Measurements from ENCODE around the gene LCT.
"Not testable (repeated sequence)": the region's sequence is repeated elsewhere in the genome, so short reads cannot be mapped to it uniquely, and the experiment has no call there.

LCT gene

DNA sequence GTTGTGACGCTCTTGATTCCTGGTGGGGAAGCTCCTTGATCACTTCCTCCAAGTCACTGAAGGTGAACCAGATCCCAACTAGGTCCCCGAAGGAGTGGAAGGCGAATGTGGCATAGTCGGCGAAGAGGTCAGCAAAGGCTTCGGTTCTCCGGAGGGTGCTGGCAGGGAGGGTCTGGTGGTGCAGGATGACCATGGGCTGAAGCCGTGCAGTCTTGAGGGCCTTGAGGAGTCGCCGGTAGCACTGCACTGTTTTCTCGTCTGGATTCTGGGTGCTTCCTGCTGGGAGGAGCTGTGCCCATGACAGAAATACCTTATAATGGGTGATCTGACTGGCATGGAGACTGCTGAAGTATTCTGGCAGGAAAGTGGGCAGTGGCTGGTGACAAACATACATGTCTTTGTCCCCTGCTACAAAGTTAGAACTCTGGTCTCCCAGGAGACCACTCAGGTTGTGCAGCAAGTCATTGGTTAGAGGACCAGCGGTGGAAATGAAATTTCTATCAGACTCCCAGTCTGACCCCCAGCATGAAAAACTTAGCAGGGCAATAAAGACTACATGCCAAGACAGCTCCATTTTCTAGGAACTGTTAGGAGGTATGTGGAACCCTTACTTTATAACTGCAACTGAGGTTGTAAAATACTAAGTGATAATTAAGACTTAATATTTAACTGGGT lies at the start of gene LCT:
Gene LCT (minus strand): TSS at position 589 of the 675 bp plus-strand sequence. CDS start 15 bp downstream, at position 574.
- no peak for DNase-seq

DNA sequence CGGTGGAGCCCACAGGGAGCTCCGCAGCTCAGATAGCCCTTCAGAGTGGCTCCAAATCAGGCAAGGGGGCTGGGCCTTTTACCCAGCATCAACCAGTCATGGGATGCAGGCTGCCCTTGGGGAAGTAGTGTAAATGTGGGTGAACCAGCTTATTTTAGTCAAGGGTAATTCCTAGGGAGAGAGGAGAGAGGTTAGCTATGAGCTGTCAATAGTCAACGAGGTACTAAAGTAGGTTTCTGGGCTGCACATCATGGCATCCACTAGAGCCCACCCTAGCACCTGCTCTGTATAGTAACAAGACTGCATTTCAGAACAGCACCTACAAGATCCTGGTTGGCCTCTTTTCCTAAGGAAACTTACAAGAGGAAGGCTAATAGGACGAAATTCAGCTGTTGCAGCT lies 48.7 kb upstream of the LCT start:
- DNase-seq, result no peak

DNA sequence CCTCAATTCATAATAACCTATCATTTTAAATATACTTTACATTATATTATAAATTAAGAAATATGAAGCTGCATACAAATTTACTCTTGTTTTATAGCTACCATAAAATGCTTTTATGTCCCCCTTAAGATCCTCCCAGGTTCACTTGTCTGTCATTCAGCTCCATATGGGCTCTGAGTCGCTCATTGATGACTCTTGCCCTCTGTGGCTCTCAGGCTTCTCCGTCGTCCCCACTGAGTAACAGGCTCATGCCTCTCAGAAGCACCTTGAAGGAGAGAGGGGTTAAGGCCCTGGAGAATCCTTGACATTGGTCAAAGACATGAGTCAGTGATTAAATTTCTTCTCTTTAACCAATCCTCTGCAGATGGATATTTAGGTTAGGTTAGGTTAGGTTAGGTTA lies 45.4 kb upstream of the LCT start:
- DNase-seq, result no peak

DNA sequence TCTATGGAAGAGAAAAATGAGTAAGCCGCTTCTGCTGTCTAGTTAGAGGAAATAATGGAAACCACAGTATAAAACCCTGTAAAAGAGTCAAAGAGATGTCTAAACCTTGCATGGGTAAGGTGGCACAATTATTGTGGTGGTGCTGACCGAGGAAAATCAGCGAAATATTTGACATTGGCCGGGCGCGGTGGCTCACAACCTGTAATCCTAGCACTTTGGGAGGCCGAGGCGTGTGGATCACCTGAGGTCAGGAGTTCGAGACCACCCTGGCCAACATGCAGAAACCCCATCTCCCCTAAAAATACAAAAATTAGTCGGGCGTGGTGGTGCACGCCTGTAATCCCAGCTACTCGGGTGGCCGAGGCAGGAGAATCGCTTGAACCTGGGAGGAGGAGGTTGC lies 39.8 kb upstream of the LCT start:
- DNase-seq, result not testable (repeated sequence)

DNA sequence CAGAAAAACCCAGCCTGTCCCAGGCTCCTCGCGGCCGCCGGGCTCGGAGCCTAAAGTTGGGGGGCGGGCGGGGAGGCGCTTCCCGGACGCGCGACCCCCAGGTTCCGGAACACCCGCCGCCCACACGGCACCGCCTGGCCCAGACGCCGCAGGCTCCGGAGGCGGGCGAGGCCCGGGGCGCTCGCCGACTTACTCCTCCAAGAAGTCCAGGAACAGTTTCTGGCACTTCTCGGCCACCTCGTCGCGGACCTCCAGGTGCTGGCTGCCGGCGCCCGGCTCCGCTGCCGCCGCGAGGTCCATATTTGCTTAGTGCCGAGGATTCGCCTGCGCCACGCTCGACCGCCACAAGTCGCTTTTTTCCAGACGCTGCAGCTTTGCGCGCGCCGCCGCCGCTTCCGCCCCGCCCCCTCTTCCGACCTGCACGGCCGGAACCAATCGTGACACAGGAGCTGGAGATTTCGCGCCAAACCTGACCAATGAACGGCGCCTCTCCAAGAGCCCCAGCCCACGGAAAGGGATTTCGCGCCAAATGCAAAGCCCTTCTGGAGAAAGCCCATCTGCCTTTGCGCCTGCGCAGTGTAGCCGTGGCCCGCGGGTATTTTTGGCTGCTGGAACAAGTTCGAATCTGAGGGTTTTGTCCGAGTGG lies 39.2 kb upstream of the LCT start, which contains the start of gene MCM6:
Gene MCM6 (minus strand): TSS at position 378 of the 646 bp plus-strand sequence. CDS start 78 bp downstream, at position 300.
- DNase-seq, result peak; percentile 97

DNA sequence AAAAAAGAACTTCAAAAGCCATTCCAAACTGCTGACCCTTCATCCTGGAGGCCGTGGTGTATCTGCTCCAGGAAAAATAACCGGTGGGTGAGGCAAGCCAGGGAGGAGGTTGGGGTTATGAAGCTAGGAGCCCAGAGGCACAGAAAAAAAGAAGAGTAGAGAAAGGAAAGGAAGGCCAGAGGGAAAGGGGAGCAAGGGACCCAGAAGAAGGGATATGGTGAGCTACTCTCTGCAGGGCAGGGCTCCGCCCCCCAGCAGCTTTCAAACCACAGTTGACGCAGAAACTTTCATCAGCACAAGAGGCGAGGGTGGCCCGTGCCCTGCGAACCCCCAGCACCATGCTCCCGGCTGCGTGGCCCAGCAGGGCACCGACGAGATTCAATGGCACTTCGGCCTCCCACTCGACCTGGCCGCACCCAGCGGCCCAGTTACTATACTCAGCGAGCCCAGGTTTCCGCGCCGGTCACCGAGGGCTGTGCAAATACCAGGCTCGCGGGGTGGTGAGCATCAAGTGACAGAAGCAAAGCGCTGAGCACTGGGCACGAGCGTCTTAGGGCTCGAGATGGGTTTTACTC lies 38.6 kb upstream of the LCT start:
- DNase-seq, result peak; percentile 75

DNA sequence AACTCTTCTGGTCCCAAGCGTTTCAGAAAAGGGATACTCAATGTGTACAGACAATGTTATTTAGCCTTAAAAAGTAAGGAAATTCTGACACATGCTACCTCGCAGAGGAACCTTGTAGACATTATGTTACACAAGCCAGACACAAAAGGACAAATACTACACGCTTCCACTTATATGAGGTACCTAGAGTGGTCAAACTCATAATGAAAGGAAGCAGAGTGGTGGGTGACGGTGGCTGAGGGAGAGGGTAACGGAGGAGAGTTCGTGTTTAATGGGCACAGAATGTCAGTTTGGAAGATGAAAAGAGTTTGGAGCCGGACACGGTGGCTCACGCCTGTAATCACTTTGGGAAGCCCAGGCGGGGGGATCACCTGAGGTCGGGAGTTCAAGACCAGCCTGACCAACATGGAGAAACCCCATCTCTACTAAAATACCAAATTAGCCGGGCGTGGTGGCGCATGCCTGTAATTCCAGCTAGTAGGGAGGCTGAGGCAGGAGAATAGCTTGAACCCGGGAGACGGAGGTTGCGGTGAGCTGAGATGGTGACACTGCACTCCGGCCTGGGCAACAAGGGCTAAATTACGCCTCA lies 37.9 kb upstream of the LCT start:
- no peak for DNase-seq

DNA sequence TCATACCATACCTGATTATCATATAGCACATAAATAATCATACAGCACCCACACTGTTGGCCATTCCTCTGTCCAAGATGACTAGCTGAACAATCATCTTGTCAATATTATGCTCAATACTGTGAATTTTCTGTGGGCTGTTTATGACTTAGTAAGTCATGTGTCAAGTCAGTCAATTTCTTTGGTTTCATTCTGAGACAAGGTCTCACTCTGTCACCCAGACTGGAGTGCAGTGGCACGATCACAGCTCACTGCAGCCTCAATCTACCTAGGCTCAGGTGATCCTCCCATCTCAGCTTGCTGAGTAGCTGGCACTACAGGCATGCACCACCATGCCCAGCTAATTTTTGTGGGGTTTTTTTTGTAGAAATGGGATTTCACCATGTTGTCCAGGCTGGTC lies 33.6 kb upstream of the LCT start:
- no peak for DNase-seq

DNA sequence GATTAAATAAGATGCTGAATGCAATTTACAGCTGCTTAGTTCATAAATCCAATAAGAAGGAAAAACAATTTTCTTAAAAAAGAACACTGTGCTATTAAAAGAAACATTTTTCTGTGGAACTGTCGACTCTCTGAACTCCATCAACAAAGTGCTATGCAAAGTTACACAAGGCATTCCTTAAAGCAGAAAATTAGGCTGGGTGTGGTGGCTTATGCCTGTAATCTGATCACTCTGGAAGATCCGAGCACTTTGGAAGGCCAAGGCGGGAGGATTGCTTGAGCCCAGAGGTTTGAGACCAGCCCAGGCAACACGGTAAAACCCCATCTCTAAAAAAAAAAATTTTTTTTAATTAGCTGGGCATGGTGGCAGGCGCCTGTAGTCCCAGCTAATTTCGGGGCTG lies 26.2 kb upstream of the LCT start:
- DNase-seq, result no peak

DNA sequence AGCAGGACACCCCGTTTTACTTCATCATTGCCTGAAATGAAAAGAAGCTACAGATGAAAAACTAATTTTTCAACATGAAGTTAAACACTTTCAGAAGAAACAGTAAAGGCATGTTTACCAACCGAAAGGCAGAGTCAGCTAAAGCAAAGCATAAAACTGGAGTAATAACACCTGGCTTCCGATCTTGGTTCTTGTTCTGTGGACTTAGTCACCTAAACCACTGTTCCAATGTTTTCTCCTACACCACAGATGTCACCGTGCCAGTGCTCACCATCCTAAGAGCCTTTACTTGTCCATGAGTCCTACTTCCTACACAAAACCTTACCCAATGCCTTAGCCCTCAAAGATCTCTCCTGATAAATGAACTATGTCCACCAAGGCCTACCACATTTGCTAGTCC lies 25.7 kb upstream of the LCT start:
- no peak for DNase-seq

DNA sequence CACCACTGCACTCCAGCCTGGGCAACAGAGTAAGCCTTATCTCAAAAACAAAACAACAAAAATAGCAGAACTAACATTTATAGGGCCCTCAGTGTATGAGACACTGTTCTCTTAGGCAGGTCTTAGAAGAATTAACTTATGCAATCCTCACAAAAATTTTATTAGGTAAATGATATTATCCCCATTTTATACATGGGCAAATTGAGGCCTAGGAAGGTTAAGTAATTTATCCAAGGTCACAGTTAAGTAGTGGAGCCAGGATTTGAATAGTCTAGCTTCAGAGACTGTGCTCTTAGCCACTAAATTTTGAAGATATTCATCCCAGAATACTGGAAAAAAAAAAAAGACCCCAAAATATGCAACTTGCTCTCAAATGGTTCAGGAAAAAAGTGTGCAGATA lies 16.4 kb upstream of the LCT start:
- DNase-seq, result no peak

DNA sequence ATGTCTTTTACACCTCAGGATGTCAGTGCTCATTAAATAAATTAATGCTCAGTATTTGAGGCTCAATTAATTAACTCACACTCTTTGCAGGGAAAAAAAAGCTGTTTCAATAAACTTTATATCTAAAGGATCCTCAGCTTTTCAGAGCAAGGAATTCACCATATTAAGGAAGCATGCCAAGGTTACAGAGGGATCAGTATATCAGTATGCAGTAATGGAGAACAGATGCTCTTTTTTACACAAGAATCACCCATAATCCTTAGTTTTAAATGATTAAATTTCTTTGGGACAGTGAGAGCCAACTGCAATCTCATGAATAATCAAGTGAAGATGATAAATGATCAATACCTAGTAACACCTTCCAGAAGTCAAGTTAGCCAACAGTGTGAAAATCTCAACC lies 14.9 kb upstream of the LCT start:
- no peak for DNase-seq

DNA sequence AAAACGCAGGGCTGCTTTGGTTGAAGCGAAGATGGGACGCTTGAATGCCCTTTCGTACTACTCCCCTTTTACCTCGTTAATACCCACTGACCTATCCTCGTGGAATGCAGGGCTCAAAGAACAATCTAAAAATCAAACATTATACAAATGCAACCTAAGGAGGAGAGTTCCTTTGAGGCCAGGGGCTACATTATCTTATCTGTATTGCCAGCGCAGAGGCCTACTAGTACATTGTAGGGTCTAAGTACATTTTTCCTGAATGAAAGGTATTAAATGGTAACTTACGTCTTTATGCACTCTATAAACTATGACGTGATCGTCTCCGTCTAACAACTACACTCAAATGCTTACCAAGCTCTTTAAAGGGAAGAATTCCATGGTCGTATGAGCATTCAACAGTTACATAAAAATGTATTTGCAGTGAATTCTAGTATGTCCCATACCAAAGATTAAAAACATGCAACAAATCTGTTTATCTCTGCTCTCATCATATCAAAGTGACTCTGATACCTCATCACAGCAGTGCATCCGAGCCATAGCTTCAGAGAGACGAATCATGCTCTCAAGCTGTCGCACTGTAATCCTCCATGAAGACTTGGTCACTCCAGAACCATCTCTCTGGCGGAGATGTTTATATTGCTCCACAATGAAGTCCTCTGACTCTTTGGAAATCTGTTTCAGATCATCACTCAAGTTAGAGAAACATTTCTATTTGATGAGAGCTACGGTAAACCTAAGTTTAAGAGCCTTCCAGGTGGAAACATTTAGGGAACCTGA lies 14.1 kb upstream of the LCT start:
- DNase-seq, result no peak

DNA sequence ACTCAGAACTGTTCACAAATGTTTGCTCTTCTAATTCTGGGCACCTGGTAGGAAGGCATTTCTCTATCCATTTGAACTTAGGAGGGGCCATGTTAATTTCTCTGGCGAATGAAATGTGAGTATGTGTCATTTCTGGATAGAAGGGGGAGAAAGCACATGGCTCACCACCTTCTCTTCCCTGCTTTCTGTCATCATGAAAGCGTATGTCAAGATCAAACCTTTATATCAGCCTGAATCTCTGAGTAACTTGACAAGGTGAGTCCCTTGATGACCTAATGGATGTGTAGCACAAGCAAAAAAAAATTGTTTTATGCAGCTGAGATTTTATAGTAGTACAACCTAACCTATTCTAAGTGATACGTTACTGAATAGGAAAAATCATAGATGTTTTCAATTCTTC lies 12.1 kb upstream of the LCT start:
- no peak for DNase-seq

DNA sequence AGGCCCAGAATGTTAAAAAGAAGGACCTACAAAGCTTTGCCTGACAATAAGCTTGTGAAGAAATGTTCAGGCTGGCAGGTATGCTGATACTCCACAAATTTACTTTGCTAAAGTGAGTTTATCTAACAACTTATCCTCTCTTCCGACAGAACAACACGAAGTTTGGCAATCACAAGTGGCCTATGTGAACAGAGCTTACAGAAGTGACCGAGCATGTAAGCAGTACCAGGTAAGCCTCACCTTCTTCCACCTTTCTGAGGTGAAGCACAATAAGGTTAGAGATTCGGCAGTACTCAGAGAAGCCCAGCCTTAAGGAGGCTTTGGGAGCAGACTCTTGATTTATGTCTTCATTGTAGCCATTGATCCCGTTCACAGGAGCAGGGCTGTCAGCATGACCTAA lies 9.0 kb upstream of the LCT start:
- no peak for DNase-seq

DNA sequence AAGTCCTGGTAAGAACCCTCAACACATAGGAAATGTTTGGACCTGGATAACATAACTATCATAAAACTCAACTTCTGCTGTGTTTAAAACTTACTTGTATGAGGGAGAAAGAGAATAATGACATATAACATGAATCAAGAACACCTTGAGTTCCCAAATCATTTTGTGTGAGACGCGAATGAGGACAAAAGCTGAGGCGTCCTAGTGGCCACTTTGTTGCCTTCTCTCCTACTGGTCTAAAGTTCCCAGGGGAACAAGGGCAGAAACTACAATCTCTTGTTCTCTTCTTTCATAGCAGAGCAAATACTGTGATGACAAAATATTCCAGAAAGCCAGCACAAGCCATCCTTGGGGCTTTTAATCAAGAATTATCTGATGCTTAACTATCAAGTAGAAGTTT lies 8.3 kb upstream of the LCT start:
- no peak for DNase-seq

DNA sequence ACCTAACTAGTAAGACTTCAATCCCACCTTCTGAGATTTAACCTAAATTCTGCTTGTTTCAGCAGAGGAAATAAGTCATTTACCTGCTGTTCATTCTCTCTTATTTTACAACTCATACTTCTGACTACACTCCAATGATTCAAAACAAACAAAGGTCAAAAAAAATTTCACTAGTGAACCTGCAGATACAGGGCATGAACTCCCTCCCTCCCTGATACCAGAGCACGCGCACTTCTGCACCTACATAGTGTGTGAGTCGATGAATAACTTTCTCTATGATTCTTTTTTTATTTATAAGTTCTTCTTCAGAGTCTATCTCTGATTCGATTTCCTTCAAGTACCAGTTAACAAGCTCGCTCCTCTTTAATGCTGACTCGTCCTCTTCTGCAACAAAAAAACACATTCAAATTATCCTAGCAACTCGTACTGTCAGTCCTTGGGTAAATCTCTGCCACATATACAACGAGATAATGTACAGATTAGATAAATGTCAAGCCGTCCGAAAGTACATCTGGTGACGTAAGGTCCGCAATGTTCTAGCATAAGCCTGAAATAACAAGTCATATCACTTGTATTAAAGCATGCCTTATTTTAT lies 7.4 kb upstream of the LCT start:
- no peak for DNase-seq

DNA sequence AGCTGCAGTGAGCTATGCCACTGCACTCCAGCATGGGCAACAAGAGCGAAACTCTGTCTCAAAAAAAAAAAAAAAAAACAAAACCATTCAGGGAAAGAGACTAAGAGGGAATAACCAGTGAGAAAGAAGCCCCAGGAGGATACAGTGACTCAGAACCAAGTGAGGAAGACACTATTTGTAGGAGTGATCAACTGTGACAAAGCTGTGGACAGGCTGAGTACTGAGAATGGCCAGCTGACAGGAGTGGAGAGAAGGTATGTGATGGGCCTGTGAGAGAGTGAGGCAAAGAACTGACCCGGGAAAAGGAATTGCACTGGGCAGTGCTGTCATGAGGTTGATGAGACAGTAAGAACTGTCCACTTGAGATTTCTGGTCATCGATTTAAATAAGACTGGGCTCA lies 6.7 kb upstream of the LCT start:
- no peak for DNase-seq

DNA sequence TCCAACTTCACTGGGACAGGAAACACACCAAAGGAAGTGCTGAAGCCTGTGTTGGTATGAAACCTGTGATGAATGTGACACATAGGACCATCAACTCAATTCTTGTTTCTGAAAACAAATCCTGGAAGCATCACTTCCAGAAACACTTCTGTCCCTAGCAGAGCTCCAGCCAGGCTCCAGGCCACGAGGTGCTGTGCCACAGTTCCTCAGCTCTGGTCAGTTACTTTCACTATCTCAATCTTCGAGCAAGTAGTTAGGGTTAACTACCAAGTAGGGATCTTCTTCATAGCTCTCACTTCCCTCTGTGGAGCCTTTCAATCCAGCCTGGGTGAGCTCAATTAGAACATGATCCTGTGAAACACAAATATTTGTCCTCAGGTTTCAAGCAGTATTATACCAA lies 3.6 kb upstream of the LCT start:
- DNase-seq, result no peak

DNA sequence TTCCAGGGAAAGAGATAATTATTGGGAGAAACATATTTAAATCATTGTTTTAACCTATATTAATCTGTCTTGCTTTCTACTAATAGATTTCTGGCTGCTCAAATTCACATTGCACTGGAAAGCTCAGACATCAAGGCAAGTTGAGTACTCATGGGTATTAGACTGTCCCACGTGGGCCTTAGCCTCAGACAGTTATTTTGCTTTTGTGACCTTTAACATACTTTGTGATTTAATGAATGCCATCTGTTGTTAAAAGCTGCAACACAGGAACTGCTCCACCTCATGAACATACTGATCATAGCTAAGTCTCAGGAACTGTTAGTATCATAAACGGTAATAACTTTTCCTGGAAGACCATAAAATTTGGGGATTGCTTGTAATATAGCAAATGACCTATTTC lies 2.7 kb upstream of the LCT start:
- DNase-seq, result no peak

DNA sequence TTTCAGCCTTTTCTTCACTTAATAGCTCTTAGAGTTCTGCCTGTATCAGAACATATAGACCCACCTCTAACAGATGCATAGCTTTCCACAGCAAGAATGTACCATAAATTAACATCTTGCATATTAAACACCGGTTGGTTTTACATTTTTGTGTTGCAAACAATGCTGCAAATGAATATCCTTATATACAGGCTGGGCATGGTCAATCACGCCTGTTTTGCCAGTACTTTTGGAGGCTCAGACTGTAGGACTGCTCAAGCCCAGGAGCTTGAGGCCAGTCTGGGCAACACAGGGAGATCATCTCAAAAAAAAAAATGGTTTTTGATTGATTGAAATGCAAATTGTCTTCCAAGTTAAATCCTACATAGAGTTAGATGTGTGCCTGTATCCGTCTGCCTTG lies 1.5 kb upstream of the LCT start:
- DNase-seq, result no peak

DNA sequence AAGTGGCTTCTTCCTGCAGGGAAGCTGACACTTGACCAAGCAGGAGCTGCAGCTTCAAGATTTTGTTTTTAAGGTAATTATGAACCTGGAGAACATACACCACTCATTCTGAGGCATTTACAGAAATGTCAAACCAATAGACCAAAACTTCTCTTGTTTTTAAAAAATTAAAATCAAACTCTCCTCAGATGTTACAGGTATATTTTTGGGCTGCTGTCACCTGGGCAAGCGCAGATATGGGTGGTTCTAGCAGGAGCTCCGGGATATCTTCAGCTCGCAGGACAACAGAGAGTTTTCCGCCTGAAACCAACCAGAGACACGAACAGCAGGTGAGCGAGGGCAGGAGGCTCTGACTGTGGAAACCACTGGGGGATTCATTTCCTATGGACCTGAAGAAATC lies 4.1 kb downstream of the LCT start:
- no peak for DNase-seq
